GM18868 (cell line): ENCODE measurements around the gene HCN3.
"Not testable (repeated sequence)": the region's sequence is repeated elsewhere in the genome, so short reads cannot be mapped to it uniquely, and the experiment has no call there.

Source experiments
- ATAC-seq: cut with Tn5 transposase; IDR thresholded peaks from one replicate; pipeline ENCODE4 v1.9.1; 2021; ENCODE audit warnings: mild to moderate bottlenecking, moderate library complexity; ENCODE audit not compliant: unreplicated experiment

HCN3 gene

DNA sequence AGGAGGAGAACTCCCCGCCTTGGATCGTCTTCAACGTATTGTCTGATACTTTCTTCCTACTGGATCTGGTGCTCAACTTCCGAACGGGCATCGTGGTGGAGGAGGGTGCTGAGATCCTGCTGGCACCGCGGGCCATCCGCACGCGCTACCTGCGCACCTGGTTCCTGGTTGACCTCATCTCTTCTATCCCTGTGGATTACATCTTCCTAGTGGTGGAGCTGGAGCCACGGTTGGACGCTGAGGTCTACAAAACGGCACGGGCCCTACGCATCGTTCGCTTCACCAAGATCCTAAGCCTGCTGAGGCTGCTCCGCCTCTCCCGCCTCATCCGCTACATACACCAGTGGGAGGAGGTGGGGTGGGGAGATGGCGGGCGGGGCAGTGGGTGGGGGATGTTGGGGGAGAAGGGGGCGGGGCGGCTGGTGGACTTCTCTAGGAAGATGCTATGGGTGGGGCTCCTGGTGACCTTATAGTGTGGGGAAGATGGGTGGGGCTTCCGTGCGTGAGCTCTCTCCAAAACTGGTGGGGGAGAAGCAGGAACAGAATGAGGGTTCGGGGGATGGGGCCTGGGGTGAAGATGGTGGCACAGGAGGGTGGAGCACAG lies 5.3 kb downstream of the HCN3 start:
- no peak for ATAC-seq

DNA sequence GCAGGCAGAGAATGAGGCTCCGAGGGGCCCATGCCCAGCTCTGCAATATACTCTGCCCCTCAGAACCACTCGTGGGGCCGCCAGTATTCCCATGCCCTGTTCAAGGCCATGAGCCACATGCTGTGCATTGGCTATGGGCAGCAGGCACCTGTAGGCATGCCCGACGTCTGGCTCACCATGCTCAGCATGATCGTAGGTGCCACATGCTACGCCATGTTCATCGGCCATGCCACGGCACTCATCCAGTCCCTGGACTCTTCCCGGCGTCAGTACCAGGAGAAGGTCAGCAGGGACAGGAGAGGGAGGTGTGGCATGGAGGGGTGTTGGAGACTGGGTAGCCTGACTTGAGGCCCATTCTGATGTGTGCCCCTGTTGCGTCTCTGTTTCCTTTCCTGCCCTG lies 7.2 kb downstream of the HCN3 start:
- ATAC-seq = no peak

DNA sequence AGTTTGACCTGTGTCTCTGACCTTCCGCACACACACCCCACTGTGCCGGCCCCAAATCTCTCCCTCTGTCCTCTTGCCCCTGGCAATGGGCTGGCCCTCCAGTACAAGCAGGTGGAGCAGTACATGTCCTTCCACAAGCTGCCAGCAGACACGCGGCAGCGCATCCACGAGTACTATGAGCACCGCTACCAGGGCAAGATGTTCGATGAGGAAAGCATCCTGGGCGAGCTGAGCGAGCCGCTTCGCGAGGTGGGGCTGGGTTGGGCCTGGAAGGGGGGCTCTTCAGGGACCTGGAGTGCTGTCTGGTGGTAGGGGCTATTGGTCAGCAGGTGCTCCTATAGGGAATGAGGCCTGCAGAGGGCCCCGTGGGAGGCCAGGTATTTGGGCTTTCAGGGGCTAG lies 7.8 kb downstream of the HCN3 start:
- no peak for ATAC-seq

DNA sequence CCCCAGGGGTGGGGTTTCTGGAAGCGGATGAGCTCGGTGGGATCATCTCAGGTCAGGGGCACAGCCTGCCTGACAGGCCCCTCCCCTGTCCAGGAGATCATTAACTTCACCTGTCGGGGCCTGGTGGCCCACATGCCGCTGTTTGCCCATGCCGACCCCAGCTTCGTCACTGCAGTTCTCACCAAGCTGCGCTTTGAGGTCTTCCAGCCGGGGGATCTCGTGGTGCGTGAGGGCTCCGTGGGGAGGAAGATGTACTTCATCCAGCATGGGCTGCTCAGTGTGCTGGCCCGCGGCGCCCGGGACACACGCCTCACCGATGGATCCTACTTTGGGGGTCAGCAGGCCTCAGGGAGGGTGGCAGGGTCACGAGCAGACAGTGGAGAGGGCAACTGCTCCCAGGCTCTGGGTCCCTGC lies 8.4 kb downstream of the HCN3 start:
- ATAC-seq = no peak

DNA sequence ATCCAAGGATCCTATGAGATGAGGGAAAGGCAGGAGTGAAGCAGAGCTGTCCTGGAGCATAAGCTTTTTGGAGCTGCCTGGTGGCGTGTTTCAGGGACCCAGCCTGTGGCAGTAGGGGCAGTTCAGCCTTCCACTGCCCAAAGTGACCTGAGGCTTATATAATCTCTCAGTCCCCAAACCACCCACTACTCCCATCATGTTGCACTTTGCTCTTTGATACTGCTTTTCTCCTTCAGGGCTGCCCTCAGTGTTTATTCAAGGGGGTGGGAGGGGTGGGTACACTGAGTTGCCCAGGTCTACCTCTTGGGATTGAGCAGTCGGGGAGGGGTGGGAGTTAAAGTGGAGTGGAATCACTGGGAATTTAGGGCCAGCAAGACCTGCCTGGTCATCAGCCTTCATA lies 9.3 kb downstream of the HCN3 start:
- no peak for ATAC-seq

DNA sequence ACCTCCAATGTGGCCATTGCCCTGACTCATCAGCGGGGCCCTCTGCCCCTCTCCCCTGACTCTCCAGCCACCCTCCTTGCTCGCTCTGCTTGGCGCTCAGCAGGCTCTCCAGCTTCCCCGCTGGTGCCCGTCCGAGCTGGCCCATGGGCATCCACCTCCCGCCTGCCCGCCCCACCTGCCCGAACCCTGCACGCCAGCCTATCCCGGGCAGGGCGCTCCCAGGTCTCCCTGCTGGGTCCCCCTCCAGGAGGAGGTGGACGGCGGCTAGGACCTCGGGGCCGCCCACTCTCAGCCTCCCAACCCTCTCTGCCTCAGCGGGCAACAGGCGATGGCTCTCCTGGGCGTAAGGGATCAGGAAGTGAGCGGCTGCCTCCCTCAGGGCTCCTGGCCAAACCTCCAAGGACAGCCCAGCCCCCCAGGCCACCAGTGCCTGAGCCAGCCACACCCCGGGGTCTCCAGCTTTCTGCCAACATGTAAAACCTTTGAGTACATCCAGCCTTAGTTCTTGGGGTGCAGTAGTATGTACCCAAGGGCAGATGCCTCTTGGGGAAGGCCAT lies 10.8 kb downstream of the HCN3 start:
- ATAC-seq = no peak

DNA sequence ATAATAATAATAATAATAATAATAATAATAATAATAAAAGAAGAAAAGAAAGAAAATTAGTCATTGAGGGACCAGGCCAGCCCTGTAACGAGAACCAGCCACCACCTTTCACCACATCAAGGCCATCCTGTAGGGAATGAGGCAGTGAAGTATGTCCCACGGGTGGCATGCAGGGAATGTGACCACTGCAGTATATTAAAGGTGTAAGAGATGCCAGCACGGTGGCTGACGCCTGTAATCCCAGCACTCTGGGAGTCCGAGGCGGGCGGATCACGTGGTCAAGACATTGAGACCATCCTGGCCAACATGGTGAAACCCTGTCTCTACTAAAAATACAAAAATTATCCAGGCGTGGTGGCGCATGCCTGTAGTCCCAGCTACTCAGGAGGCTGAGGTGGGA lies 13.7 kb downstream of the HCN3 start:
- not testable (repeated sequence) for ATAC-seq

DNA sequence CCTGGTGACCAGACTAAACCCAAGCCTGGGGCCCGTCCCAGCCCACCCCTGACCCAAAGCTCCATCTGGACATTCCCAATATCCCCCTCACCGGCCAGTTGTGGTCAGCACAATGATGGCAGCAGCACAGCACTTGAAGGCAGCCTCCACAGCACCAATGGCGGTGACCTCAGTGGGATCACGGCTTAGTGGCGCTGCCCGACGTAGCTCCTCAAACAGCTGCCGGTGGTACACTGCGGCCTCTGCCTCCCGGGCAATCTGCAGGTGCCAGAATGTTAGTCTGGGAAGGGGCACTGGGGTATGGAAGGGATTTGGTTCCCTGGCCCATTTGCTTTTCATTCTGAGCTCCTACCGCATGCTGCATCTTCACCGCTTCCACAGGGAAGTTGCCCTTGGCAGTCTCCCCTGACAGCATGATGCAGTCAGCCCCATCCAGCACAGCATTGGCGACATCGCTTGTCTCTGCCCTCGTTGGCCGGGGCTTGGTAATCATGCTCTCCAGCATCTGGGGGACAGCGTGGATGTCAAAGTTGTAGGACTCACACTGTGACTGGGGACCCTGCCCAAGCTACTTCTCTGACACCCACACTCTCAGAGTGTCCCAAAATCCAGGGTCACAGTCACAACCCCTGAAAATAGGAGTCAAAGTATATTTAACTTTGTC lies 16.0 kb downstream of the HCN3 start:
- ATAC-seq = no peak

DNA sequence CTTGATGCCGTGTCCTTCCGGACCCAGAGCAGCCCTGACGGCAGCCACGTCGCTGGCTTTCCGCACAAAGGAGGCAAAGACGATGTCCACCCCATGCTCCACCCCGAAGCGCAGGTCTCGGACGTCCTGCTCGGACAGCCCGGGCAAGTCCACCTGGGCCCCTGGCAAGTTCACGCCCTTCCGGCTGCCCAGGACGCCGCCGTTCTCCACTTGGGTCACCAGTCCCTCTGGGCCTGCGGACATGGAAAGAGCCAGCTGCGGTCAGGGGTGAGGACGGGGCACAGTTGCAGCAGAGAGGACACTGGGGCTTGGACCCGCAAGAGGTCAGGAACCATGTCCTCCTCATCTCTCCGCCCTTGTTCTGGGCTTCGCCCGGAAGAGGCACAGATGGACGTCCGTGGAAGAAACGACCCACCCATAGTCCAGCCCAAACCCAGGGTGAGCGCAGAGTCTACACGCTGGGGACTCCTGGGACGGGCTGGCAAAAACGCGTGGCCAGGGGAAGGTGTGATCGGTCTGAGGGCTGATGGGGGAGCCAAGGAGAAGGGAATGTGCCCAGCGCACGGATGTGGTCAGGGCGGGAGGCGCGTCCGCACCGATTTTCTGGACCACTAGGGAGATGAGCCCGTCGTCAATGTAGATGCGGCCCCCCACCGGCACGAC lies 17.4 kb downstream of the HCN3 start:
- no peak for ATAC-seq

DNA sequence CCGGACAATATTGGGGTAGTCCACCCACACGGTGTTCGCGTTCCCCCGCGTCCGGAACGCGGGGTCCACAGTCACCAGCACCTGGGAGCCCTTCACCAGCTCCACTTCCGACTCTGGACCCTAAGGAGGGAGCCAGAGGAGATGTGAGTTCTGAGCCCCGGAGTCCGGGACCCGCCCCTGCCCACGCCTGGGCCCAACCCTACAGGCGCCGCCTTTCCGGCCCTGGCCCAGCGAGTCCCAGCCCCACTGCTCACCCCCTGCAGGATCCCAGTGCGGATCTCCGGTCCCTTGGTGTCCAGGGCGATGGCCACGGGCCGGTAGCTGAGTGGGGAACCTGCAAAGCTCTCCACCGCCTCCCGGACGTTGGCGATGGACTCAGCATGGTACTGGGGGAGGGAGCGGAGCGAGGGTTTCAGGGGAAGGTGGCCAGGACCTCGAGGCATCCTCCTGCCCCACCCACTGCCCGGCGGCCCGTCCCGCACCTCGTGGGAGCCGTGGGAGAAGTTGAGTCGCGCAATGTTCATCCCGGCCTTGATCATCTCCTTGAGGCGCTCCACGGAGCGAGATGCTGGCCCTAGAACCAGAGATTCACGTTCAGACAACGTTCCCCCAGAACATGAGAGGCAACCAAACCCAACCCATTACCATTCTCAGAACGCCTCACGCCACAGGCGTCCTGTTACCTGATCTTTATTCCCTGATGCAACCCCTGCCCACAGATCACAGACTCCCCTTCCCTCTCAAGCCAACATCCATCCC lies 18.1 kb downstream of the HCN3 start:
- no peak for ATAC-seq

DNA sequence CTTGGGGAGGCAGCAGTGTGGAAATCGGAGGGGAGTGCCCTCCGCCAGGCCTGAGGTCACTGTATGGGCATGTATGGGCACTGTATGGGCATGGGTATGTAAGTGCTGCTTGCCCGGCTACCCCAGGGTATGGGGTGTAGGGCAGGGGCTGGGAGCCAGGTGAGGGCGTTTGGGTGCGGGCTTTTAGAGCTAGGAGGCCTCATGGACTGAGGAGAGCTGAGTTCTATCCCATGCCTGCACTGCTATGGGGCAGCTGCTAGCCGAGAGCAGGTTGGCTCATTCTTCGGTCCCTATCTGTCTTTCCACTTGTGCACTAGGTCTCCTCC lies 18.6 kb downstream of the HCN3 start:
- ATAC-seq = no peak

DNA sequence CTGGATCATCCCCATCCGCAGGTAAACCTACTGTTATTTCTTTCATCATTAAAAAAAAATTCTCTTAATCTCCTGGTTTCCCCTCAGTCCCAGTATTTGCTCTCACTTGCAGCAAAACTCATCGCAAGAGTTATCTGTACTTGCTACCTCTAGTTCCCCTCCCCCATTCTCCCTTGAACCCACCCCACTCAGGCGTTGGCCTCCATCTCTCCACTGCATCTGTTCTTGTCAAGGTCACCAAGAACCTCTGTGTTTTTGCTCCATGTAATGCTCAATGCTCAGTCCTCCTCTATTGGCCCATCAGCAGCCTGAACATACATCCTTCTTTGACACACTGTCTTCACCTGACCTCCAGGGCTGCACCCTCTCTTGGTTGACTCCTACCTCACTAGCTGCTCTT lies 19.4 kb downstream of the HCN3 start:
- no peak for ATAC-seq

DNA sequence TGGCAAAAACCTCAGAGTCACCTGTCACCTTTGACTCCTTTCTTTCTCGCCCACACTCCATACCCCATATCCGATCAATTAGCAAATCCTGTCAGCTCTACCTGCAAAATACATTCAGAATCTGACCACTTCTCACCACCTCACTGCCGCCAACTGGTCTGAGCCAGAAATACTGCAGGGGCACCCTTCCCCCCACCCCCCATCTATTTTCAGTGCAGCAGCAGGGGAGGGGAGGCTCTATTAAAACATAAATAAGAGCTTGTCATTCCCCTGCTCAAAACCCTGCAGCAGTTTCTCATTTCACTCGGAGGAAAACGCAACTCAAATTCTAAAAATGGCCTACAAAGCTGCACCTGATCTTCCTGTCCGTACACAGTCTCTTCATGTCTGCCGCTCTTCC lies 20.1 kb downstream of the HCN3 start:
- ATAC-seq = no peak

DNA sequence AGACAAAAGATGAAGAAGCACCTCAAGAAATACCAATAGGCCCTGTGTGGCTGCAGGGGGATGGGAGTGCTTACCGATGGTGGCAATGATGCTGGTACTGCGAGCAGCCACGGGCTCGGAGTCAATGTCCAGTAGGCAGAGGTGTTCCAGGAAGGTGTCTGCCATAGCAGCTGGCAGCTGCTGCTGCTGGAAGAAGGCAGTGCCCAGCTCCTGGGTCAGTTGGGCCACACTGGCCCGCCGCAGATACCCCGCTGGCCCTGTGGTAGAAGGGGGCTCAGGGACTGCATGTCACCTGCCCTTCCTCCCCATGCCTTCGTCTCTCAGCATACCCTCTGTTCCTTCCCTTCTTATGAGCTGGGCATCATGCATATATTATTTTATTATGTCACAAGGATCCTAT lies 22.8 kb downstream of the HCN3 start:
- no peak for ATAC-seq

DNA sequence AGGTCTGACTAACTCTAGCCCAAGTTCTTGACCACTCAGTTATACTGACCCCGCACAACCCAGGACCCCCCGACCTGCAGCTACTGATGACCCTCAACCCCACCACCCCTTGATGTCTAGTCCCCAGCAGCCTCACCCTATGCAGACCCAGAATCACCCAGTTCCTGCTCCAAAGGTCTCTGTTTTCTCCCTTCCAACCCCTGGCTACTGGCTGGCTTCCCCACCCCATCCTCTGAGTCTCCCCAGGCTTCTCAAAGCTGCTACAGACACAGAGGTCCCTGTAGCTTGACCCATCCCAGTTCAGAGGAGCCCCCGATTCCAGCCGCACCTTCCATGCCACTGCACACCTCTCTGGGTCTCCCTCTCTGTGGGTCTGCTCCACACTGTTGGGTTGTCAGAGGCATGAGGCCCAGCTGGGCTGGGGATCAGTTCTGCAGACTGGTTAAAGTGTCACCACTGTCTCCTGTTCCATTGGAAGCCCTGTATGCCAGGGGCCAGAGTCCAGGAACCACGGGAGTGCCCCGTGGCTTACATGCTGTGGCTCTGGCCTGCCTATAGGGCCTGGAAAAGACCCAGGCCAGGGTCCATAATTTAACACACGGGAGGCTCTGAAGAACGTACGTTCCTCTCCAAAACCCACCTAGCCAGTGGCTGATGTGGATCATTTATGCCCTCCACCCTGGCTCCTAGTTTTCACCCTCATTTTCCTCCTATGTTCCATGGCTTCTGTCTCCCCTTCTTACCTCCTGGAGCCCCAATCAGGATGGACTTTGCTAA lies 23.5 kb downstream of the HCN3 start:
- no peak for ATAC-seq

DNA sequence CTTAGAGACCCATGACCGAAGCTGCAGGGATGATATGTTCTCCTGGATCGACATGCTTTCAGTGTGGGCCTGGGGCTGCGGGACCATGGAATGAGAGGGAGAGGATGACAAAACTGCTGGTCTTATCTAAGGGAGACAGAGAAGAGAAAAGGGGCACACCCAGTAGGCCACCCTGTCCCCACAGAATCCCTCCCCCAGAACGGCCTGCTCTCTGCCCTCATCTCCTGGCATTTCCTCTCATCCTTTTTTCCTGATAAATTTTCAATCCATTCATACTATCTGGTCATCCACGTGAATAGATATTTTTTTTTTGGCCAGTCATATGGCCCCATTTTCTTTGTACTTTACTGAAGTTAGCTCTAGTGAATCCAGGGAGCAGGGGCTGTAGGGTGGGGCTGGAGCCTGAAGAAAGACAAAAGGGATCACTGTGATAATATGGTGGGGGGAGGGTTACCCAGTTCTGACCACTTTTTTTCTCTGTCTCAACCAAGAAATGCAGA lies 24.1 kb downstream of the HCN3 start, which contains the start of gene PKLR:
Gene PKLR (minus strand): TSS at position 97 of the 500 bp plus-strand sequence. CDS start 43 bp downstream, at position 54.
- ATAC-seq = no peak

DNA sequence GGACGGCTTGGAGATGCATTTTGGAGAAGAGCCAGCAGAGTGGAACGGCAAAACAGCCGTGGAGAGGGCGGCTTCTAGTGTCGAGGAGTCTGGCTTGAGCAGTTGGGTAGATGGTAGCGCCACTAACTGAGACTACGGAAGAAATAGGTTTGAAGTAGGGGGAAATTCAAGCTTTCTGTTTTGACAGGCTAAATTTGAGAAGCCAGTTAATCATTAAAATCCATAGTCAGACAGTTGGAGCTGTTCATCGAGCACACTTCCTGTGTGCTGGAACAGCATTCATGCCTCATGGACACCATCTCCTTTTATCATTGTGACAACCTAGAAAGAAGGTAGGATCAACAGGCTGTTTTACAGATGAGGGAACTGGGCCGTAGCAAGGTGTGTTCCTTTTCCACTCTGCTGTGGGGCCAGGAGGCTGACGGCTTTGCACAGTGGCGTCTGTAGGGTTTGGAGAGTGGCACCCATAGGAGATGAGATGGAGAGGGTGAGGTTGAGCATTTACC lies 27.3 kb downstream of the HCN3 start:
- no peak for ATAC-seq

DNA sequence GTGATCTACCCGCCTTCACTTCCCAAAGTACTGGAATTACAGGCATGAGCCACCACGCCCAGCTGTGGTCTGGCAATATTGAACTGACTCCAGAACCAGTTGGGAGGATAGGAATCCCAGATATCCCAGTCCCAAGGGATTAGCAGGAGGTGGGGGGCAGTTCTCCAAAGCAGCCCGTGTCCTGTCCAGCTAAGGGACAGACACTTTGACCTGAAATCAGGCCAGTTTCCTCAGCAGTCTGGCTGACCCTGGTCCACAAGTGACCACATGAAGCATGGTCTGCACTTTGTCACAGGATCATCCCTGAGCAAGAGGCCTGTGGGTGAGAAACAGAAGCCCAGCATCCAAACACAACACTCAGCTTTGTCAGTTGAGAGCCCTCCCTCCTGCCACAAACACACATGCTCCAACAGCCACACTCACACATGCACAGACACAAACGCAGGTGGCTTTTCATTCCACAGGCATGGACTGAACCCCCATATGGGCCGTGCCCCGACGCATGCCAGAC lies 28.7 kb downstream of the HCN3 start:
- no peak for ATAC-seq

DNA sequence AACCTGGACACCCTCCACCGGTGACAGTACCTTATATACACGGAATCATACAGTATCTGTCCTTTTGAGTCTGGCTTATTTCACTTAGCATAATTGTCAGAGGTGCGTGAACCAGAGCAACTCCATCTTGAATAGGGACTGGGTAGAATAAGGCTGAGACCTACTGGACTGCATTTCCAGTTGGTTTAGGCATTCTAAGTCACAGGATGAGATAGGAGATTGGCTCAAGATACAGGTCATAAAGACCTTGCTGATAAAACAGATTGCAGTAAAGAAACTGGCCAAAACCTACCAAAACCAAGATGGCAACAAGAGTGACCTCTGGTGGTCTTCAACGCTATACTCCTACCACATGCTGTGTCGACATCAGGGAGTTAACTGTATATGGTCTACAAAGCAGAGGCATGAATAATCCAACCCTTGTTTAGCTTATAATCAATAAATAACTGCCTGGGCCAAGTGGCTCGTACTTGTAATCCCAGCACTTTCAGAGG lies 30.0 kb downstream of the HCN3 start:
- no peak for ATAC-seq
